GM21390 (cell line): ENCODE data around the gene CACNG3.

Source experiments
- ATAC-seq: cut with Tn5 transposase; IDR thresholded peaks from one replicate; pipeline ENCODE4 v1.9.1; 2021; ENCODE audit not compliant: unreplicated experiment

The CACNG3 gene

DNA sequence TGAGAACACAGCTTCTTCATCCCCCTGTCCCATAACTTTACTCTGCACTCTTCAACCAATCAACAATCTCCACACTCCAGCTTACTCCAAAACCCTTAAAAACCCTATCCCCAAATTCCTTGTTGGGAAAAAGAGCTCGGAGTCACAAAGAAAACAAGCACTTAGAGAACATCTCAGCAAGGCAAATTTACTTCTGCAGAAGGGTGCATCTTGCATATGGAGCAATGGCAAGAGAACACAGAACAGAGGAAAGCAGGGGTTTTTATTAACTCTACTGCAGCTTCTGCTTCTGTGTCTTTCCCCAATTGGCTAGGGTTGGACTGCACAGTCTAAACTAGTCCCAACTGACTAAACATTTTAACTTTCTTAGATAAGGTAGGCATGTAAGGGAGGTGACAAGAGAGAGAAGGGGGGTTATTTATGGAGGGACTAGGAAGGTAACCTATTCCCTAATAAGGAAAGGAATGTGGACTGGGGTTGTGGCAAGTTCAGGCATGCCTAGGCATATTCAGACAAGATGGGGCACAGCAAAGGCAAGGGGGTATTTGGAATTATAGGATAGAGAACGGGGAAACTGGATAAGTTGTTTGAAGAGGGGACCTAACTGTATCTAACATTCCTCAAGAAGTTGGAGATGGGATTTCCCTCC lies 125.5 kb downstream of the CACNG3 start:
- no peak for ATAC-seq

DNA sequence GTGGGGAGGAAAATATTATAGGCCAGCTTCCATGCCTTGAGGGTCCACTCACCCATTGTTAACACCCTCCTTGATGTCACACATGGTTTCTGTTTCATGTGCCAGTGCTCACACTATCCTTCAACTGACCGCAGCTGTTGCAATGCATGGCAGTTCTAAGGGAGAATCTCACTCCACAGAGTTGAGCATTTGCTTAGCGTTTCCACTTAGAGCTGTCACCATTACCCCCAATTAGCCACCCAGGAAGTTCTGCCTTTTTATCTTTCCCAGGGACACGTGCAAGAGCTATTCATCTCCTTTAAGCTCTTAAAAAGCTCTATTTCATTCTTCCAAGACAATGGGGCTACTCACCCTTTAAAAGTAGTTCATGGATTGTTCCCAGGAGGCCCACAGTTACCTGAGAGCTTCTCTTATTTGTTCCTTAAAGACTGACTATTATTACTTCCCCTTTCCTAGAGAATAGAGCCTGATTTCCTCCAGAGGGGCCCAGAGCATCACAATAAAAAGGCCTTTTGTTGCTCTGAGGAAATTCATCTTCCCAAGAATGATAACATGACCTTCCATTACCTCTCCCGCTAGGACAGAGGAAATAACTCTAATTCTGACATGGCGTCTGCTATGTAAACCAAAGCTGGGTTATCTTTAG lies 126.8 kb downstream of the CACNG3 start:
- no peak for ATAC-seq

DNA sequence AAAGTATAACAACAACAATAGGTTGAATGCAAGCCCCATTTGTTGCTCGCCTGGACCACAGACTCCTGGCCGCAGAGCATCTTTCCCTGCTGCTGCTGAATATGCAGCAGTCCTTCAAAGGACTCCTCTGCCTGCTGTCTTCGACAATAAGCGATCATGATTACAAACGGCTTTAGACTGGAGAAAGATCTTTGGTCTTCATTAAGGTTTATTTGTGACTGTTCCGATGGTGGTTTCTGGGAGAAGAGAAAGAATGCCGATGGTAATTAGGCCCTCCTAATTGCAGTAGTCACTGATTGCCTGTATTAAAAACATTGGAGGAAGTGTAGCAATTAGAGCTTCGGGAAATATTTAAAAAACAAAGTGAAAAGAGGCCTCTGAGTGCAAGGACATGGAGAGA lies 138.2 kb downstream of the CACNG3 start:
- ATAC-seq, result no peak

DNA sequence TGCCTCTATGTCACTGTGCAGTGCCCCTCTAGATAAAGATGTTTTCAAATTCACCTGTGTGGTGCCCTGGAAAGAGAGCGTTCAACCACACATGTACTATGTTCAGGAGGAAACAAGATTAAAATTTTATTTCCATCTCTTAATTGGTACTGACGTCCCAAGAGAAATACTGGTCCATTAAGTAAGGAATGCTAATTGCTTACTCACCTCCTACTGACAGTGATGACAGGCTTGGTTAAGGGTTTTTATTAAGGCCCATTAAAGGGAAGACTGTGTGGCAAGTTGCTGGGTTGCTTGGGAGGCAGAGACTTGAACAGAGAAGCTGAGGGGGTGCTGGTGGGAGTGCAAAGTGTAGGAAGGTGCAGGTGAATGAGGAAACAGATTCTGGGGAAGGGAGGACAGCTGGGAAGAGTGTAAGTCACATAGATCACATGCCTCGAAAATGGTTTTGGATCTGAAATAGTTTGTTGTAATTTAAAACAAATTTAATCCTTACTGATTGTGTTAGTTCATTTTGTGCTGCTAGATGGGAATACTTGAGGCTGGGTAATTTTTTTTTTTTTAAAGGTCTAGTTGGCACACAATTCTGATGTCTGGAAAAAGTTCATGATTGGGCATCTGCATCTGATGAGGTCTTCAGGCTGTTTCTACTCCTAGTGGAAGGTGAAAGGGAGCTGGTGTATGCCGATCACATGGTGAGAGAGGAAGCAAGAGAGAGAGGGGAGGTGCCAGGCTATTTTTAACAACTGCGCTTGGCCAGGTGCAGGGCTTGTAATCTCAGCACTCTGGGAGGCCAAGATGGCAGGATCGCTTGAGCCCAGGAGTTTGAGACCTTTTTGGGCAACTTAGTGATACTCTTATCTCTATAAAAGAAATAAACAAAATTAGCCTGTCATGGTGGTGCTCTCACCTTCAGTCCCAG lies 140.5 kb downstream of the CACNG3 start:
- no peak for ATAC-seq

DNA sequence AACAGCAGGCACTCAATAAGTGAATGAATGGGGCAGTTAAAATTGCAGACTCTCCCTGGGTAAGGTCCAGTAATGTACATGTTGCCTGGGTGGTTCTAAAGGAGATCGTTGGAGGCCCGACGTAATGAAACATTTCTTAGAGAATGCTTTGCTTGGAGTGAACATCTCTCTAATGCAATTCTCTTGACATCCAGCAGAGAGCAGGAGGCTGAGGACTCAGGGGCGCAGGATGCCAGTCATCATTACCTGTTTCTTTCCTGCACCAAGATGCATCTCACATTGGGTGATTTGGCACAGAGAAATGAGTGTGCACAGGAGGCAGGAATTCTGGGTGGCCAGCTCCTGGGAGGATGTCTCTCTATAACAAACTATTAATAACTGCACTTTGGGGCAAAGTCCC lies 152.9 kb downstream of the CACNG3 start:
- ATAC-seq, result no peak
